ENCODE measurements around the gene REPS2.
"Not testable (repeated sequence)": the region's sequence is repeated elsewhere in the genome, so short reads cannot be mapped to it uniquely, and the experiment has no call there.

Gene REPS2

DNA sequence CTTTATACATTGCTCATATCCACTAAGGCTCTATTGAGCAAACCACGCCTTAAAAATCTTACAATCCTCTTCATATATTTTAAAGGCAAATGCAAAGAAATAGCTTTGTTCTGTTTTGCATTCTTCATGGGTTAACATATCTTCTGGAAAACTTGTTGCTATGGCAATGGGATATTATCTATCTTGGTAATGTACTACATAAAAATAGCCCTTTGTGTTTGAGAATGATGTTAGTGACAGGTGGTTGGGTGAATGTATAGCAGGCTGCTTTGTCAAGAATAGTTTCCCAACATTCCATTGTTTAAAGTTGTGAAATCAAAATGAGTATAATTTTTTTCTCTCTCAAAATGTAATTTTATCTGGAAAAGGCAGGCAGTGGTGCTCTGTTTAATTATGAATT, 16.8 kb downstream of the REPS2 start:
- DNase-seq (ENCODE audit: low spot score): no peak

DNA sequence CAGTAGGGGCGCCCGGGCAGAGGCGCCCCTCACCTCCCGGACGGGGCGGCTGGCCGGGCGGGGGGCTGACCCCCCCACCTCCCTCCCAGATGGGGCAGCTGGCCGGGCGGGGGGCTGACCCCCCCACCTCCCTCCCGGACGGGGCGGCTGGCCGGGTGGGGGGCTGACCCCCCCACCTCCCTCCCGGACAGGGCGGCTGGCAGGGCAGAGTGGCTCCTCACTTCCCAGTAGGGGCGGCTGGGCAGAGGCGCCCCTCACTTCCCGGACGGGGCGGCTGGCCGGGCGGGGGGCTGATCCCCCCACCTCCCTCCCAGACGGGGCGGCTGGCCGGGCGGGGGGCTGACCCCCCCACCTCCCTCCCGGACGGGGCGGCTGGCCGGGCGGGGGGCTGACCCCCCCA, 18.5 kb downstream of the REPS2 start:
- DNase-seq (ENCODE audit: low spot score): not testable (repeated sequence)

DNA sequence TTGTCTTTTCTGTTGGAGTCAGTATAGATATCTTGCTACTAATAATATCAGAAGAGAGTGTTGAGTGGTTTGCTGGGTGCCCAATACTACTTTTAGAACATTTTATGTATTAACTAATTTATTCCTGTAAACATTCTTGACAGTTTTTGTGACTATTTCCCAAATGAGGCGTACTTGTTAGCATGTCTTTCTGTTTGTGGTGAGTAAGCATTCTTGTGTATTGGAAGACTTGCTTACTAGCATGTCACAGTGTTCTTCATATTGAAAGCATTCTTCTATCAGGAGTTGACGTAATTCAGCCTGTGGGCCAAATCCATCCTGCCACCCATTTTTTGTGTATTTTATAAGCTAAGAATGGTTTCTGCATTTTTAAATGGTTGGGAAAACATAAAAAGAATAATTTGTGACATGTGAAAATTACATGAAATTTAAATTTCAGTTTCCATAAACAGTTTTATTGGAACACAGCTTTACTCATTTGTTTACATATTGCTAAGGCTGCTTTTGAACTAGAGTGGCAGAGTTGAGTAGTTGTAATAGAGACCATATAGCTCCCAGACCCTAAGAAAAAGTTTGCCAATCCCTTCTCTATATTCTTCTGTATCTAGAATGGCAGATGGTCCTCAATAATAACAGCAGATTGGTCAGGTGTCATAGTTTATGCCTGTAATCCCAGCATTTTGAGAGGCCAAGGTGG, 20.4 kb downstream of the REPS2 start:
- no peak for DNase-seq (ENCODE audit: low spot score)

DNA sequence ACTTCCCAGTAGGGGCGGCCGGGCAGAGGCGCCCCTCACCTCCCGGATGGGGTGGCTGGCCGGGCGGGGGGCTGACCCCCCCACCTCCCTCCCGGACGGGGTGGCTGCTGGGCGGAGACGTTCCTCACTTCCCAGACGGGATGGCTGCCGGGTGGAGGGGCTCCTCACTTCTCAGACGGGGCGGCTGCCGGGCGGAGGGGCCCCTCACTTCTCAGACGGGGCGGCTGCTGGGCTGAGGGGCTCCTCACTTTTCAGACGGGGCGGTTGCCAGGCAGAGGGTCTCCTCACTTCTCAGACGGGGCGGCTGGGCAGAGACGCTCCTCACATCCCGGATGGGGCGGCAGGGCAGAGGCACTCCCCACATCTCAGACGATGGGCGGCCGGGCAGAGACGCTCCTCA, 22.3 kb downstream of the REPS2 start:
- DNase-seq (ENCODE audit: low spot score): not testable (repeated sequence)

DNA sequence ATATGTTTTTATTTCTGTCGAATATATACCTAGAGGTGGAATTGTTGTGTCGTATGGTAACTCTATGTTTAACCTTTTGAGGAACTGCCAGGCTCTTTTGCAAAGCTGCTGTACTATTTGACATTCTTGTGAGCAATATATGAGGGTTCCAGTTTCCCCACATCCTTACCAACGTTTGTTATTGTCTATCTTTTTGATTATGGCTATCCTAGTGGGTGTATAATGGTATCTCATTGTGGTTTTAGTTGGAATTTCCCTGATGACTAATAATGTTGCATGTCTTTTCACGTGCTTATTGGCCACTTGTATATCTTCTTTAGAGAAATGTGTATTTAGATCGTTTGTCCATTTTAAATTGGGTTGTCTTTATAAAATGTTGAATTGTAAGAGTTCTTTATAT, 24.5 kb downstream of the REPS2 start:
- no peak for DNase-seq (ENCODE audit: low spot score)

DNA sequence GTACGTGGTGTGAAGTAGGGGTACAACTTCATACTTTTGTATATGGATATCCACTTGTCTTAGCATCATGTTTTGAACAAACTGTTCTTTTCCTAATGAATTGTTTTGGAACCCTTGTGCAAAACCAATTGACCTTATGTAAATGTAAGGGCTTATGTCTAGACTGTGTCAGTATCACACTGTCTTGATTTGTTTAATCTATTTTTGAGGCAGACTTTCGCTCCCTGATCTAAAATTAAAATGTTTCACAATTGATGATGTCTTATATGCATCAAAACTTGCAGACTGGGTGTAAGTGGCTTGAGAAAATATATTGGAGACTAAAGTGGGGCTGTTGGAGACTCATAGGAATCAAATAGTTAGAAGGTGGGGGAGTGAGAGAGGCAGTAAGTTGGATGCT, 25.2 kb downstream of the REPS2 start:
- DNase-seq (ENCODE audit: low spot score): no peak

DNA sequence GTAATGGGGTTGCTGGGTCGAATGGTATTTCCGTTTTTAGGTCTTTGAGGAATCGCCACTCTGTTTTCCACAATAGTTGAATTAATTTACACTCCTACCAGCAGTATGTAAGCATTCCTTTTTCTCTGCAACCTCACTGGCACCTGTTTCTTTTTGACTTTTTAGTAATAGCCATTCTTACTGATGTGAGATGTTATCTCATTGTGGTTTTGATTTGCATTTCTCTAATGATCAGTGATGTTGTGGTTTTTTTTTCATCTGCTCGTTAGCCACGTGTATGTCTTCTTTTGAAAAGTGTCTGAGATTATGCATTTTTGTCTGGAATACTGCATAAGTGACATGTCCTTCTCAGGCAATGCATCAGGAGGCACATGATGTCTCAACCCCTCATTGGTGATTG, 28.8 kb downstream of the REPS2 start:
- DNase-seq (ENCODE audit: low spot score): no peak

DNA sequence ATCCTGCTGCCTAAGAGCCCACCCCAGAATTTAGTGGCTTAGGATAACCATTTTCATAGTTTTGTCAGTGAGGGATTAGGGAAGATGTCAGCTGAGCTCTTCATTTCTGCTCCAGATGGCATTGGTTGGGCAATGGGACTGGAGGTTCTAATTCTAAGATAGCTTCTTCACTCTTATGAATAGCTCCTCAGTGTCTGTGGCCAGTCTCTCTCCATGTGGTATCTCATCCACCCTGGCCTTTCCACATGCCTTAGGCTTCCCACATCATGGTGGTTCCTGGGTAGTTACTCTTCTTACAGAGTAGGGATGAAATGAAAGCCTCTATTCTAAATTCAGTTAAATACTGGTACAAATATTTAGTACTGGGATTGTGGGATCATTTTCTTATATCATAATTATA, 31.3 kb downstream of the REPS2 start:
- no peak for DNase-seq (ENCODE audit: low spot score)

DNA sequence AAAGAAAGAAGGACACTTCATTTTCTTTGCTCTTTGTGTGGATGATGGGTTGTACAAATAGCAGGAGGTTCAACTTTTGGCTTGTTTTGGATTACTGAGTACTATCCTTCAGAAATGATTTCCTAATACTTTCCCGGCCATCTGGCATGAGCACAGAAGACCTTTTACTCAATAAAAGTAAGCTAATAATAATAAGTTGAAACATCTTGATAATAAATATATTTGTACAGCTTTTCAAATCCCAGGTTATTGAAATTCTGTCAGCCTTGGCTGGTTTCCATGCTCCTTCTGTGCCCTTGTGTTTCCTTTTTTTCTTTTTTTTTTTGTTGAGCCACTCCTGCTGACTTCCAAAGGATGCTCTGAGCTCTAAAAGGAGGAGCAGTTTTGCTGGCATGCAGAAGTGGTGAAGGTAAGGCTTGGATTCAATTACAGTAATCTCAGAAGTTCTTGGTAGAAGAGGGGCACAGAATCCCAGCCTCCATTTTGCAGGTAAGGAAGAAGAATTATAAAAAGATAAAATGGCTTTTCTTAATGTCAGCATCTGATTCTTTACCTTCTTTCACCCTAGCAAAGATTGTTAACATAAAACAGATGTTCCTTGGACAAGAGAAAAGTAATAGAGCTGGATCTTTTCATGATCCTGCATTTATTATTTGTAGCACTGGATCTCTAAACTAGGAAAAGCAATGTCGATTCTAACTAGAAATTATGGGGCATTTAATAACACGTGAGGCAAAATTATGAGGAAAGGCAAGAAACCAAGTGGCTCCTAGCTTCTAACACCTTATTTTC, 31.9 kb downstream of the REPS2 start:
- DNase-seq (ENCODE audit: low spot score): no peak

DNA sequence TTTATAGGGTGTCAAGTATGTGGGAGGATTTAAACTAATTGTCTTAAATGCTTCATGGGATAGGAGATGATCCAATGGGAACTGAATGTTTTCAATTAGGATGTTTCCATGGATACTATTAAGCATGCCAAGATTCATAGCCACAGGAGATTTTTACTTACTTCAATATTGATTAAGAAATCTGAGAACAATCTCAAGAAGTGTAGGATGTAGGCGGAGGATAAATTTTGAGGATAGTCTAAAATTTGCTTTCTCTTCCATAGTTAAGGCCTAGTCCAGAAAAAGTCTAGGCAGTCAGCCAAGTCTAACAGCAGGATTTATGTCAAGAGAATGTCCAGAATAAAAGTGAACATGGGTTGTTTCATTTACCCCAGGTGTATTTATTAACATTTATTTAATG, 32.8 kb downstream of the REPS2 start:
- DNase-seq (ENCODE audit: low spot score): no peak

DNA sequence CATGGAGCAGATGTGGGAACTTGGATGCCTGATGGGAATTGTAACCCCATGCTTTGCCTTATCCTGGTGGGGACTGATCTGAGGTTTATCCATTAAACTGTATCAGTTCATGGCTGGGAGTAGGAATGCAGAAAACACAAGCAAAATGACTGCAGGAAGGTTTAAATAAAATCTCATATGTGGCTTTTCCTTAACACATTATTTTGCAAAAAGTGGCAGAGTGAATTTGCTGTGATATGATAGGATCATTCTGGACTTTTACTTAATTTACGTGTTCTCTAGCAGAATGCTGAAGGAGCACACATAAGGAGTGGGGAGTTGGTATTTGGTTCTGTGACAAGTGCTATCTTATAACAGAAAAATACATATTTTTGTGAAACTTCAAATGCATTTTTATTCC, 34.8 kb downstream of the REPS2 start:
- DNase-seq (ENCODE audit: low spot score): no peak

DNA sequence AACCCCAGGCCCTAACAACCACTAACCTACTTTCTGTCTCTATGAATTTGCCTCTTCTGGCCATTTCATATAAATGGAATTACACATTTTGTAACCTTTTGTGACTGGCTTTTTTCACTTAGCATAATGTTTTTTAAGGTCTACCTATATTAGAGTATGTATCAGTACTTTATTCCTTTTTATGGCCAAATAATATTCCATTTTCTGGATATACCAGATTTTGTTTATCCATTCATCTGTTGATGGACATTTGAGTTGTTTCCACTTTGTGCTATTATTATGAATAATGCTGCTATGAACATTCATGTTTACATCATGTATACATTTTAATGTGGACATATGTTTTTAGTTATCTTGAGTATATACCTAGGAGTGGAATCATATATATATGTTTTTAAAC, 35.5 kb downstream of the REPS2 start:
- no peak for DNase-seq (ENCODE audit: low spot score)

DNA sequence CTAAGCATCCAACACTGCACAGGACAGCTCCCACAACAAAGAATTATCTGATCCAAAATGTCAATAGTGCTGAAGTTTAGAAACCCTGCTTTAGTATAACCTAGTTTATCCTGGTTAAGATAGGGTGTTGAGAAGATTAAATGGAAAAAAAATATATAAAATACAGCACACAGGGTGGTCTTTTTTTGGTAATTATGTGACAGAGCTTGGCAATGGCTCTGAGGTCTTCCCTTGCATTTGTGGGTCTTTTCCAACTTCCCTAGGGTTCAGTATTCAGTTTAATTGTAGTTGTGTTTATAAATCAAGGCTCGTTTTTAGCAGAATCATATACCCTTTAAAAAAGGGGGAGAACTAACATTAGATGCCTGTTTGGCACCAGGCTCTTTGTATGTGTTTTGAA, 36.6 kb downstream of the REPS2 start:
- no peak for DNase-seq (ENCODE audit: low spot score)

DNA sequence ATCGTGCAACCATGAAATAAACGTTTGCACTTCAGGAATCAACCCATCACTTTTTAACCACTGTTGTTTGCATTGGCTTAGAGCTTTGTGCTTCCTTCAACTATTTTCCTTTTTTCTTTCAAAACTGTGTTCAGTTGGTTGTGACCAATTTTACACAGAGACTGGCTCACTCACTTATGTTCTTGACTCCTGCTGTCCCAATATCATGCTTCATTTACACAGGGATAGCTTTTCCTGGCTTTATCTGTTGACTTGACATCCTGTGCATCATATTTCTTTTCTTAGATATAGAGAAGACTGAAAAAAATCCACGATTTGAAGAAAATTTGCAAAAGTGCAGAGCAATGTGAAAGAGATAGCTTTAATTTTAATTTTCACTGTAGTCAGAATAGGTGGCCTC, 38.8 kb downstream of the REPS2 start:
- no peak for DNase-seq (ENCODE audit: low spot score)

DNA sequence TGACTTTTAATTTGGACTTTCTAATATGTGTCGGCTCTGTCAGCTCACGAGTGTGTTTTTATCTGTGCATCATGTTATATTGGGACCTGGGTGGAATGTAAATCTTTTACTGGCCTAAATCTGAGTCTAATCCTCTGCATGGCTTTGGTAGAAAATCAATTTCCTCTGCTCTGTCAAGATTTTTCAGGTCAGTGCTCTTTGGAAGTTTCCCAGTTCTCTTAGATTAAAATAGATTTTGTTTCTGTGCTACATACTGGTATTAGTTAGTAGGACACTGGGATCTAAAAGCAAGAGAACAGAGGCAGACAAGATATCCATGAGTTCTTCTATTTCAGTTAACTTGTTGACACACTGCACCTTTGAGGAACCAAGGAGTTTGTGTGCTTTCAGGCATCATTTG, 39.7 kb downstream of the REPS2 start:
- no peak for DNase-seq (ENCODE audit: low spot score)

DNA sequence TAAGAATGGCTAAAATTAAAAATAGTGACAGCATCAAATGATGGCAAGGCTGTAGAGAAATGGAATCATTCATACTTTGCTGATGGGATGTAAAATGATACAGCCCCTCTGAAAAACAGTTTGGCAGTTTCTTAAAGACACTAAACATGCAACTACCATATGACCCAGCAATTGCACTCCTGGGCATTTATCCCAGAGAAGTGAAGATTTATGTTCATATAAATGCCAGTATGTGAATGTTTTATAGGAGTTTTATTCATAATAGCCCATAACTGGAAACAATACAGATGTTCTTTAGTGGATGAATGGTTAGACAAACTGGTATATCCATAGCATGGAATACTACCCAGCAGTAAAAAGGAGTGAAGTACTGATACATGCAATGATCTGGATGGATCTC, 43.3 kb downstream of the REPS2 start:
- no peak for DNase-seq (ENCODE audit: low spot score)

DNA sequence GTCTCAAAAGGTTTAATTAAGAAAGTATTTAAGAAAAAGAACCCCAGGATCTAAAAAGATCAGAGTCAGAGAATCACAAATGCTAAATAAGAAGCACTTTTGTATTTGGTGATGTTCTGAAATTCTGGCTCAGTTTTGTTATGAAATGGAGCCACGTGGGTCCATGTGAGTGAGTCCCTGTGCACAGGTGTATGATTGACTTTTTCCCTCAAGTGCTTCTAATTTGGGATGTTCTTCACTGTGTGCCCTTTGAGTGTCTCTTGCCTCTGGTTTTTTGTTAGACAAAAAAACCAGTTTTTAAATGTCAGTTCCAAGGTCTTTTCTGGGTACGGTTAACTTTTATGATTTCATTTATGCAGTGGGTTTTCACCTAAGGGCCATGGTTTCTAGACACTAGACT, 44.4 kb downstream of the REPS2 start:
- DNase-seq (ENCODE audit: low spot score): no peak

DNA sequence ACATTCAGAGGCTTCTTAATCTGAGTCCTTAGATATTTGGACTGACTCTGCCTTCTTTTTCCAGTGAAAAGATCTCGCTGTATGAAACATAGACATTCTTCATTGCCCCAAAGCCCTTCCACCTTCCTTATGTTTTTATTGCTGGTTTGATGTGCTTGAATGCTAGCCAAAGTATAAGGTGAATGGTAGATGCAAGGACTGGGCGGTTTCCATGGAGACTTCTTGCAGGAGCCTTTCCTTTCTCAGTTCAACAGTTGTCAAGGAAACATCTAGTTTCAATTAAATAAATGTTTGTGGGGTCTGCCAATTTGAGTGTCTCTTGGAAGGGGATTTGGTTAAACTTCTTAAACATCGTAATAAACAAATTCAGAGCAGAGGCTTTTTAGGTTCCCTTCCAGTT, 46.0 kb downstream of the REPS2 start:
- no peak for DNase-seq (ENCODE audit: low spot score)

DNA sequence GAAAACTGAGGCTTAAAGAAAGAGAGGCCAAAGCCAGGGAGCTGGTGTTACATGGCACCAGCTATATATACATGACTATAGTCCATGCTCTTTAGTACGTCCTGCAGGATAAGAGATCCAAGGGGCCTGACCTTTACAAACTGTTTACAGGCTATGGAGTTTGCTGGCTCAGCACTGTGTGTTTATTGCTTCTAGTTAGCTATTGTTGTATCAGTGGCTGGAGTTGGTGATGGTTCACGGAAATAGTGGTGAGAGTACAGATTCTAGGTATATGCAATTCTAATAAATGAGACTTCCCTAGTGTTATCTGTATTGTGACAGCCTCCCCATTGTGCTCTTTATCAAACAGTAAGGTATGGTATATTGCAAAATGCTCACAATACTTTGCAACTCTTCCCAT, 46.5 kb downstream of the REPS2 start:
- no peak for DNase-seq (ENCODE audit: low spot score)

DNA sequence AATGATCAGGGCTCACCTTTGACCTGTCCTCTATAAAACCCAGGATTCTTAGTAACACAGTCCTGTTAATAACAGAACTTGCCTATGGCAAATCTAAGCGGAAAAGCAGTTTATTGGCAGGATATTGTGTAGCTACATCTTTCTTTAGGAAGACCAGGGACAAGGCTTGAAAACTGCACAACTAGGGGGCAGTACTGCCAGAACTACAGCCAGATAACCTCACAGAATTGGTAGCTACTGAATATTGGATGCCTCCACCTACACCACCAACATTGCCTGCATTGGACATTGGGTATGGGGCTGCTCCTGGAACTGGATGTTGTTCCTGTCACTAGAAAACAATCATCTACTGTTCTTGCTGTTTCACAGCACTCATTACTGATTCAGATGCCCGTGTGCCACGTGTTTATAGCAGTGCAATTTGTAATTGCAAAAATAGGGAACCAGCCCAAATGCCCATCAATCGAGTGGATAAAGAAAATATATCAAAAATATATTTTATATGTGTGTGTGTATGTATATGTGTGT, 47.4 kb downstream of the REPS2 start:
- no peak for DNase-seq (ENCODE audit: low spot score)

DNA sequence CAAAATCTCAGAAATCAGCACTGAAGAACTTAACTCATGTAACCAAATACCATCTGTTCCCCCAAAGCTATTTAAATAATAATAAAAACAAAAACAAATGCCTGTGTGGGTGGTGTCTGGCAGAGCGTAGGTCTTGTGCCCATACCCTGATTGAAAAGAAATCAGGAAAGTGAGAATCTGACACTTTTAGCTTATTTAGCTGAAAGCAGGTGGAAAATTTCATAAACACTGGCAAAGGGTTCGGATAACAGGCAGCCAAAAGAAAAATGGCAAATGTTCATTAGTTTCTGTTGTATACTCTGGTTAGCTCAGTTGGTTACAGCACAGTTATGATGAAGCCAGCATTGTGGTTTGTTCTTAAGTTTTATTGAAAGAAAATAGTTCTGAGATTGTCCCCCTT, 48.3 kb downstream of the REPS2 start:
- DNase-seq (ENCODE audit: low spot score): no peak

DNA sequence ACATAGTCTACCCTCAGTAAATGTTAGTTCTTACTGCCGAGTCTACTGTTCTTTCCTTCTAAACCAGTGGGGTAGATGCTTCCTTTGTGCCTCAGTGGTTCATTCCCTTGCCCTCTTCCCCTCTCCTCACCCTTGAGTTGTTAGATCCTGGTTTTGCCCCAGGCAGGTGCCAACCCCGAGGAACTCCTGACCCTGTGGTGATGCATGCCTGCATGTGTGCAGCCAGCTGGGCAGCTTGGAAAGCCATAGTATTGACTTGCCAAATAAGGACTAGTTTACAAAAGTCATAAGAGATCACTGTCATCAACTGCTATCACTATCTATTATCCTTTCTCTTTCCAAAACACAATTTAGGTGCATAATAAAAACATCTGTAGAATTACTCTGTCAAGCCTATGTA, 50.9 kb downstream of the REPS2 start:
- no peak for DNase-seq (ENCODE audit: low spot score)

DNA sequence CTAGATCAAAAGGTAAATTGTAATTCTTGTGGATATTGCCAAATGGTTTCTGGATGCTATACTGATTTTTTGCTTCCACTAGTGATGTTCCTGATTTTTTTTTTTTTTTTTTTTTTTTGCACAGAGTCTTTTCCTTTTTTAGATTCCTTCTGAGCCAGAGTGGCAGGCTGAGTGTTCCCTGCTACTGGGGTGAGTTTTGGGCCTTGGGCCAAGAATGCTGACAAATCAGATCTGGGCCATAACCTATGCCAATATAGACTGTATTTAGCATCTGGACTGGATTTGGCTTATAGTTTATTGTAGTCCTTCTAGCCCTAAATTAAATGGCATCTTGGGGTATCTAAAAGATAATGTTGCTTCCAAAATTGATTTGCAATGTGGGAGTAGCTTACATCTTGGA, 52.8 kb downstream of the REPS2 start:
- no peak for DNase-seq (ENCODE audit: low spot score)

DNA sequence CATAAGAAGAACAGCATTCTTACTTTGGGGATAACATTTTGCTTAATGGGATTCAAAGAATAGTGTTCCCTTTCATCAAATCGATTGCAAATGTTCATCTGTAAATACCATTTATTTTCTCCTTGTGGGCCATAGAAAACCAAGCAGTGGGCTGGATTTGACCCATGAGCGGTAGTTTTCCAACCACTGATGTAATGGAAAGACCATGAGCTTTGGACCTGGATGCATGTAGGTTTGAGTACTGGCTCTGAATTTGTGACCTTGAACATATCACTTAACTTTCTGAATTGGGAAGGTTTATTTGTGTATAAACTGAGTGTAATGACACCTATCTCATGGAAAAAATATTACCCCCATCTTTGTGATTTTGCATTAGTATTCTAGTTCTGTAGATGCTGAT, 54.3 kb downstream of the REPS2 start:
- no peak for DNase-seq (ENCODE audit: low spot score)

Measured in hematopoietic multipotent progenitor cell treated with erythropoietin and hydrocortisone succinate and interleukin-3 and kit ligand, for 15 days (in vitro differentiated cells).